Suppressor macrophage treated with lipopolysaccharide for 4 hours (primary cell): ENCODE measurements around the gene SEPHS1.
"Not testable (repeated sequence)": the region's sequence is repeated elsewhere in the genome, so short reads cannot be mapped to it uniquely, and the experiment has no call there.

Experiments
- DNase-seq: peaks from one replicate; pipeline ENCODE4 v3.0.0-alpha.2; 2020

Gene SEPHS1

GRCh38 chr10:13348216-13349017 is at the start of gene SEPHS1:
Gene SEPHS1 (minus strand): TSS chr10:13348293. CDS start chr10:13344950, 3,343 bp downstream.
- DNase-seq = peak; percentile 66

GRCh38 chr10:13397052-13397451 is 49.0 kb upstream of the SEPHS1 start:
- DNase-seq = no peak

GRCh38 chr10:13396369-13396768 is 48.3 kb upstream of the SEPHS1 start:
- DNase-seq = peak; percentile 2

DNA sequence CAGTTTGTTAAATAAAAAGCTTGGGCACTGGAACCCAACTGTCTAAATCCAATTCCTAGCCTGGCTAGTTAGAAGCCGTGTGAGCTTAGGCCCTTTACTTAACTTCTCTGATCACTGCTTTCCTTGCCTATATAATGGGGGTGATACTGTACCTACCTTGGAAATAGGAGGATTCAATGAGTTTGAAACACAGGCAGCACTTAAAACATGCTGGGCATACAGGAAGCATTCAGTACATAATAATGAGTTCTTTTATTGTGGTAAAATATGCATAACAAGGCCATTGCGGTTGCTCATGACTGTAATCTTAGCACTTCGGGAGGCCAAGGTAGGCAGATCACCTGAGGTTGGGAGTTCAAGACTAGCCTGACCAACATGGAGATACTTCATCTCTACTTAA is 47.4 kb upstream of the SEPHS1 start:
- no peak for DNase-seq

DNA sequence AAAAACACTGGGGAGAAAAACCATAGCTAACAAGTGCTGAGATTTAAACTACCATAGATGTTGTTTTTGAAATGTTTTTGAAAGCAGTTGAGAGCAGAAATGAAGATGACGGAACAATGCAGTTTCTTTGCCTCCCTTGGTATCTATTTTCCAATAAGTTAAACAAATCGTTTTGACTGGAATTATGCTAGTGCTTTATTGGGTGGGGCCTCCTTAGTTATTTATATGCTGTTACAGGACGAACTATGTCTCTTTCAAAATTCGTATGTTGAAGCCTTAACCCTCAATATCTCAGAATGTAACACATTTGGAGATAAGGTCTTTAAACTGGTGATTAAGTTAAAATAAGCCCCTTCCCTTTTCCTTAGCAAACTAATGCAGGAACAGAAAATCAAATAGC is 45.5 kb upstream of the SEPHS1 start:
- DNase-seq = no peak

GRCh38 chr10:13392701-13393100 is 44.6 kb upstream of the SEPHS1 start:
- no peak for DNase-seq

- peak; percentile 40 for DNase-seq
These were observed 42.8 kb upstream of the SEPHS1 start for GRCh38 chr10:13390604-13391522.

DNA sequence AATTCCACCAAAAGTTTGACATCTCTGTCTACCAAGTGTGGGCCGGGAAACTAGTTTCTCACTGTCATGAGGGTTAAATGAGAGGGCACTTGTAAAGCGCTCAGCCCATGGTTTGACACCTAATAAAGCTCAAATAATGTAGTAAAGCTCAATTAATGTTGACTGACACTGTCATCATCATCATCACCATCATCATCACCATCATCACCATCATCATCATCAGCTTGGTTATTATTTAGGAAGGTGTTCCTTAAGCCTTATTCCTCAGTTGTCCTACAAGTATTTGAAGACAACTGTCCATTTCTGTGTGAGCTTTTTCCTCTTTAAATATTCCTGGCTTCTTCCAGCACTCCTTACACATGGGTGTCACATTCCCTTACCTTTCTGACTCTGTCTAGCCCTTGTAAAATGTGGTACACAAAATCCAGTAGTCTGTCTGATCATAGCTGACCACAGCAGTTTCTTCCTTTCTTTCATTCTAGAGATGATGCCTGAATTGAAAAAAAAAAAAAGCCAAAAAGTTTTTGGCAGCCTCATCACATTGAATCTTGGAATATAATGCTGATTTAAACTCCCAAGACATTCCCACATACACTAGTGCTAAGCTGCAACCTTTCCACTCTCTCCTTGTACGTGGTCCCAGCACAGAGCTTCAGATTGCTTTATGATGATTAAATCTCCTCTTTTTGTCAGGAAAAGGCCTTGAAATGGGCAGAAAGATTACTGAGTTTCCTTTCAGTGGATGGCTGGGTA is 40.6 kb upstream of the SEPHS1 start:
- DNase-seq = no peak

GRCh38 chr10:13386021-13386420 is 37.9 kb upstream of the SEPHS1 start:
- no peak for DNase-seq

- DNase-seq = no peak
These were observed 35.3 kb upstream of the SEPHS1 start for GRCh38 chr10:13383399-13383761.

DNA sequence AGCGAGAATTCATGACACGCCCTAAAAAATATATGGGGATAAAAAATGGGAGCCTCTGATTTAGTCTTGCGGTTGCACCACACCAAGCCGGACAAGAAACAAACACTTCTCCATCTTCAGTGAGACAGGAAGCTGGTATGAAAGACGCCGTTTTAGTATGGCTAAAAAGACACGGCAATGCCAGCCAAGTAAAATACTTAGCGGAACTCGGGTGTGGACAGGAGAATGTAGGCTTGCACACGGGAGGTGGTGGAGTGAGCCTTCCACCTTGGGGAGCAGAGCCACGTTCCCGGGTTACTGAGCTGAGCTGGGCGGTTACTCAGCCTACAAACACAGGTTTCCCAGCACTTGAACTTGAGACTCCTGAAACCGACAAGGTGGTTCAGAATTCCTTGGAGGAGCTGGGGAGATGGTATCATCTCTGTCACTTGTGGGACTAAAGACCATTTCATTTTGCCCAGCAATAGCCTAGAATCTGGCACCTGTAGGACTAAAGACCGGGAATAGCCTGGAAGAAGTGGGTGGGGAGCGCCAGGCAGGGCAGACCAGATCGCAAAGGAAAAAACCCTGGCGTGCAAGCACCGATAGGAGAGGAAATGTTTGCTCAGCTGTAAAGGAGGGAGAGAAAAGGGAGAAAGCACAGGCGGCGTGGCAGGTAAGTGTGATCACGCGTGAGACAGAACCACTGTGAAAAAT is 34.8 kb upstream of the SEPHS1 start:
- DNase-seq = peak; percentile 19

DNA sequence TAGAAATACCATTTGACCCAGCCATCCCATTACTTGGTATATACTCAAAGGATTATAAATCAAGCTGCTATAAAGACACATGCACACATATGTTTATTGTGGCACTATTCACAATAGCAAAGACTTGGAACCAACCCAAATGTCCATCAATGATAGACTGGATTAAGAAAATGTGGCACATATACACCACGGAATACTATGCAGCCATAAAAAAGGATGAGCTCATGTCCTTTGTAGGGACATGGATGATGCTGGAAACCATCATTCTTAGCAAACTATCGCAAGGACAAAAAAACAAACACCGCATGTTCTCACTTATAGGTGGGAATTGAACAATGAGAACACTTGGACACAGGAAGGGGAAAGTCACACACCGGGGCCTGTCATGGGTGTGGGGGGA is 31.0 kb upstream of the SEPHS1 start:
- not testable (repeated sequence) for DNase-seq

- DNase-seq = no peak
These were observed 28.7 kb upstream of the SEPHS1 start for GRCh38 chr10:13376746-13377145.

- DNase-seq = no peak
These were observed 28.2 kb upstream of the SEPHS1 start for GRCh38 chr10:13376297-13376696.

- DNase-seq = no peak
These were observed 27.7 kb upstream of the SEPHS1 start for GRCh38 chr10:13375791-13376190.

DNA sequence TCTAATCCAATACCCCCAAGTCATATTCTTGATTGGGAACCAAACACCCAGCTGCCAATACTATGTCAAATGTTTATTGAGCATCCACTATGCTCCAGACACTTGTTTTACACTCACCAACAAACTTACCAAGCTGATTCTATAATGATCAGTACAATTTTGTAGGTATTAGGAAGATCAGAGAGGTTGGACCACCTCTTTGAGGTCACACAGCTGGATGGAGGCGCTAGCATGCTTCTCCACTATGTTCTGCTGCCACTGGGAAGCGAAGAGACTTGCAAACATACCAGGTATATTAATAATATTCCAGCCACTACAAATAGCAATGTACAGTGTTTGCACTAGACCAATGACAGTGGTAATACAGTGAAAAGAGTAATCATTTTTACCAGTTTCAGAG is 25.6 kb upstream of the SEPHS1 start:
- no peak for DNase-seq

DNA sequence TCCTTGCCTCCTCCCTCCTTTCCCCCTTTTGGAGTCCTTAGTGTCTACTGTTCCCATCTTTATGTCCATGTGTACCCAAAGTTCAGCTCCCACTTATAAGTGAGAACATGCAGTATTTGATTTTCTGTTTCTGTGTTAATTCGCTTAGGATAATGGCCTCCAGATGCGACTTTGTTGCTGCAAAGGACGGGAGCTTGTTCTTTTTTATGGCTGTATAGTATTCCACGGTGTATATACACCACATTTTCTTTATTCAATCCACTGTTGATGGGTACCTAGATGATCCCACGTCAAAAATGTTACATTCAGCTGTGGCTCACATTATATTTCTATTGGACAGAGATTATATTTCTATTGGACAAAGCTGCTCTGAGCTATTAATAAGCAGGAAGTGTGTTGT is 24.4 kb upstream of the SEPHS1 start:
- DNase-seq = no peak

GRCh38 chr10:13371897-13372470 is 23.9 kb upstream of the SEPHS1 start:
- DNase-seq = peak; percentile 76

DNA sequence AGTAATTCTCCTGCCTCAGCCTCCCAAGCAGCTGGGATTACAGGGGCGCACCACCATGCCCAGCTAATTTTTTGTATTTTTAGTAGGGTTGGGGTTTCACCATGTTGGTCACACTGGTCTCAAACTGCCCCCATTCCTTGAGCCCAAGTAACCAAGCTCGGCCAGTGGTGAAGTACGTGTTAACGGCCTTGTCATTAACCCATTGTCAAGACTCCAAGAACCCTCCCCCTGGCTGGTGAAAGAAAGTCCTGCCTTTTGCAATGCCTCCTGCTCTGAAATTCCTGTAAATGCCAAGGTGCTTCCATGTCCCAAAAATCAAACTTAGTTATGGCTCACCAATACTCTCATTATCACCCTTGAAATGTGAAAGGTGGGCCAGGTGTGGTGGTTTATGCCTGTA is 18.8 kb upstream of the SEPHS1 start:
- no peak for DNase-seq

GRCh38 chr10:13365831-13366230 is 17.7 kb upstream of the SEPHS1 start:
- no peak for DNase-seq

DNA sequence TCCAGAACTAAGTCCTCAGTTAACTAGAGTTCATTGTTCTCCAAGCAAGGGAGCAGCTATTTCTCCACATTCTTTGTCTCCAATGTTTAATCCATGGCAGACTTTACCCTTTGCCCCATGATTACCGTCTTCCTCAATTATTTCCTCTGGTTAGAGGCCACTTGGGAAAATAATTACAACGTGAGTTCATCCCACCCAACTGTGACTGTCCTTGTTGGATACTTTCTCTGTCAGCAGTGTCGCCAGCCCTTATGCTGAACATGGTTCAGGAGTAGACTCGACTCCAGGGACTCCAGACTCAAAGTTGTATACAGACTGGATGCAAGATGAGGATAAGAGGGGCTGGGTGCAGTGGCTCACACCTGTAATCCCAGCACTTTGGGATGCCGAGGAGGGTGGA is 17.1 kb upstream of the SEPHS1 start:
- no peak for DNase-seq

GRCh38 chr10:13360587-13360986 is 12.5 kb upstream of the SEPHS1 start:
- no peak for DNase-seq
